GM19025 (cell line): ENCODE results near the gene ZC3H18.

Experiments used
- ATAC-seq: cut with Tn5 transposase; IDR thresholded peaks from one replicate; pipeline ENCODE4 v1.9.1; 2021; ENCODE audit warnings: mild to moderate bottlenecking, low read depth, moderate library complexity; ENCODE audit not compliant: unreplicated experiment

Gene ZC3H18

DNA sequence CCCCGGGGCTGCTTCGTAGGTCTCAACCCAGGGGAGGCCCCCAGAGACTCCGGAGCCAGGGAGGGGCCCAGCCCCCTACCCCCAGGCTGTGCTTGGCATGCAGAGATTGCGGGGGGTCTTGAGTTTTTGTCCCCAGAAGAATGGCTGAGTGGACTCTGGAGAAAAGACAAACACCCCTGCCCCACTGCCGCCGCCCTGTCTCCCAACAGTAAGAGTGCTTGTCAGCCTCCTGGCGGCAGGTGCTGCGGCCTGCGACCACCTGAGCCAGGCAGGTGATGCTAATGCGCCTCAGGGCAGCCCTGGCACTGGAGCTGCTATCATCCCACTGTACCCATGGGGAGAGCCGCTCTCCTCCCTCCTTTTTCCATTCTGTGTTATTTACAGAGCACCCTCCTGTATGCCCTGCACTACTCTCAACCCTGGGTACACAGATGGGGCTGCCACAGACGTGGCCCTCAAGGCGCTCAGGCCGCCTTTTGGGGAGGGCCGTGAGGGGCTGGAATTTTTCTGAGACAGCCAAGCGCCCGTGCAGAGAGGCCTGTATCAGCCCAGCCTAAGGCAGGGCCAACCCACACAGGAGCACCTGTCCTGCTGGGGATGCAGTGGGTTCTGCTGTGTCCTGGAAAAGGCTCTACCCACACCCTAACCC lies 65.6 kb downstream of the ZC3H18 start:
- ATAC-seq = no peak

DNA sequence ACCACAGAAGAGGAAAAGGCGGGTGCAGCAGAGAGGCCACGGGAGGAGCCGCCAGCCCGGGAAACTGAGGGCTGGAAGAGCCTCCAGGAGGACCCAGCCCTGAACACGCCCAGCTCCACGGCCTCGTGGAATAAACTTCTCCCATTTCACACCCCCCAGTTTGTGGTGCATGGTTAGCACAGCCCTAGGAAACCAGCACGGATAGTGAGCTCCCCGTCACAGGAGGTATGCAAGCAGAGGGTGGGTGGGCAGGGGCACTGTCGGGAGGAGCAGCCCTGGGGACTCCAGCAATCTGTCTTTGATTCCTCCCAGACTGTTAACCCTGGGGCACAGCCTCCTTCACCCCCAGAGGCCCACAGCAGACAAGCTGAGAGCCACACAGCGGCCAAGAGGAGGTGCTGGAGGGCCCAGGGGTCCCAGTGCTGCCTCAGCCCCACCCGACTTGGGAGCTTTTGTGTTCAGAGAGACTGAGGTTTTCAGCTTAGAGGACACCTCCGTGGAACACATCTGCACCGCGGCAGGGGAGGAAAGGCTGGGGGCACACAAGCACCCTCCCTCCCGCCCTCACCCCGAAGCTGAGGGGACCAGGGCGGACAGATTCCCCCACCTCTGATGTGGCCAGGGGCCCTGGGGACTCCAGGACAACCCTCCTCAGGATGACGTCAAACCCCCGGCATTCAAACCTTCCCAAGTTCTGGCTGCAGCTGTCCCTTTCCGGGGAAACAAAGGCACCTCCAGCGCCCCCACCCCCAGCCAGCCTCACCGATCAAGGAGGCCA lies 66.5 kb downstream of the ZC3H18 start:
- no peak for ATAC-seq

DNA sequence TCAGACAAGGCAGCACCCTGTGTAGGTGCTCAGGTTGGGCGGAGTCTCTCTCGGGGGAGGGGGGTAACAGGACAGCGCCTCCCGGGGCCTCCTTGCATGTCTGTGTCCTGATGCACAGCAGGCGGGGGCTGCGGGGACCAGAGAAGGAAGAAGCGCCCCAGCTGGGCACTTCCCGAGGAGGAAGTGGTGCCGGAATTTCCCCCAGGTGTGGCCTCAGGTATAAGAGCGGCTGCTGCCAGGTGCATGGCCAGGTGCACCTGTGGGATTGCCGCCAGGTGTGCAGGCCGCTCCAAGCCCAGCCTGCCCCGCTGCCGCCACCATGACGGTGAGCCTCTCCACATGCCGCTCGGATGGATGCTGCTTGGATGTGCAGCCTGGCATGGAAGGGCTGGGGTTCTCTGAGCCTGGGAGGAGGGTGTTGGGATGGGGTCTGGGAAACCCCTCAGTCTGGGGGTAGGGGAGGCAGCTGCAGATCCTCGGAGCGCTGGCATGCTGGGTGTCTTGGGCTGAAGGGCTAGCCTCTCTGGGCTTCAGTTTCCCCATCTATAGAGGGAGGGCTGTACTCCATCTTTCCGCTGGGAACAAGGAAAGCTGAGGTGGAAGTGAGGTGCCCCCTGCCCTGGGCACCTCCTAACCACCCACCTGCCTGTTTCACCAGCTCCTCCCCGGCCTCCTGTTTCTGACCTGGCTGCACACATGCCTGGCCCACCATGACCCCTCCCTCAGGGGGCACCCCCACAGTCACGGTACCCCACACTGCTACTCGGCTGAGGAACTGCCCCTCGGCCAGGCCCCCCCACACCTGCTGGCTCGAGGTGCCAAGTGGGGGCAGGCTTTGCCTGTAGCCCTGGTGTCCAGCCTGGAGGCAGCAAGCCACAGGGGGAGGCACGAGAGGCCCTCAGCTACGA lies 68.4 kb downstream of the ZC3H18 start, which contains the start of gene IL17C:
Gene IL17C, plus strand, starts transcription at position 250 of the 908 bp plus-strand sequence. Its CDS starts 70 bp downstream, at position 320.
- ATAC-seq = no peak

DNA sequence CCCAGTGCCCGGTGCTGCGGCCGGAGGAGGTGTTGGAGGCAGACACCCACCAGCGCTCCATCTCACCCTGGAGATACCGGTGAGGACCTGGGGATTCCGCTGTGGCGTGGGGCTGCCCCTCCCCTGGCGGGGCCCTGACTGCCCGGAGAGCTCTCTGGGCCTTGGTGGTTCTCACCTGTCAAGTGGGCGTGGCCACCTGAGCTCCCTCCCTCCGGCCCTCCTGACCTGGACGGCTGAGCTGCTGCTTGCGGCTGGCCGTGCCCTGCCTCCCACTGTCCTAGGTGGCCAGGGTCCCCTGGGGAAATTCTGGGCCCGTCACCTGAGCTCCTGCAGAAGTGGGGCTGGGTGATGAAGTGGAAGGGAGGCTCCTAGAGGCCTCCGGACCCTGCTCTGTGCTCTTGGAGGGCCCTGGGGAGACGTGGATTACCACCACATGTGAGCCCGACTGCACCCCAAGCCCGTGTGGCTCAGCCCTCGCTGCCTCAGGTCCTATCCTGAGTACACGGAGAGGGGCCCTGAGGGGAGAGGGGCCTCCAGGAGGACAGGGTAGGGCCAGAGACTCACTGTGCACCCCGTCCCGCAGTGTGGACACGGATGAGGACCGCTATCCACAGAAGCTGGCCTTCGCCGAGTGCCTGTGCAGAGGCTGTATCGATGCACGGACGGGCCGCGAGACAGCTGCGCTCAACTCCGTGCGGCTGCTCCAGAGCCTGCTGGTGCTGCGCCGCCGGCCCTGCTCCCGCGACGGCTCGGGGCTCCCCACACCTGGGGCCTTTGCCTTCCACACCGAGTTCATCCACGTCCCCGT lies 69.2 kb downstream of the ZC3H18 start:
- no peak for ATAC-seq

DNA sequence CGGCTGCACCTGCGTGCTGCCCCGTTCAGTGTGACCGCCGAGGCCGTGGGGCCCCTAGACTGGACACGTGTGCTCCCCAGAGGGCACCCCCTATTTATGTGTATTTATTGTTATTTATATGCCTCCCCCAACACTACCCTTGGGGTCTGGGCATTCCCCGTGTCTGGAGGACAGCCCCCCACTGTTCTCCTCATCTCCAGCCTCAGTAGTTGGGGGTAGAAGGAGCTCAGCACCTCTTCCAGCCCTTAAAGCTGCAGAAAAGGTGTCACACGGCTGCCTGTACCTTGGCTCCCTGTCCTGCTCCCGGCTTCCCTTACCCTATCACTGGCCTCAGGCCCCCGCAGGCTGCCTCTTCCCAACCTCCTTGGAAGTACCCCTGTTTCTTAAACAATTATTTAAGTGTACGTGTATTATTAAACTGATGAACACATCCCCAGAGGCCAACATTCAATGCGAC lies 69.9 kb downstream of the ZC3H18 start:
- ATAC-seq = no peak

DNA sequence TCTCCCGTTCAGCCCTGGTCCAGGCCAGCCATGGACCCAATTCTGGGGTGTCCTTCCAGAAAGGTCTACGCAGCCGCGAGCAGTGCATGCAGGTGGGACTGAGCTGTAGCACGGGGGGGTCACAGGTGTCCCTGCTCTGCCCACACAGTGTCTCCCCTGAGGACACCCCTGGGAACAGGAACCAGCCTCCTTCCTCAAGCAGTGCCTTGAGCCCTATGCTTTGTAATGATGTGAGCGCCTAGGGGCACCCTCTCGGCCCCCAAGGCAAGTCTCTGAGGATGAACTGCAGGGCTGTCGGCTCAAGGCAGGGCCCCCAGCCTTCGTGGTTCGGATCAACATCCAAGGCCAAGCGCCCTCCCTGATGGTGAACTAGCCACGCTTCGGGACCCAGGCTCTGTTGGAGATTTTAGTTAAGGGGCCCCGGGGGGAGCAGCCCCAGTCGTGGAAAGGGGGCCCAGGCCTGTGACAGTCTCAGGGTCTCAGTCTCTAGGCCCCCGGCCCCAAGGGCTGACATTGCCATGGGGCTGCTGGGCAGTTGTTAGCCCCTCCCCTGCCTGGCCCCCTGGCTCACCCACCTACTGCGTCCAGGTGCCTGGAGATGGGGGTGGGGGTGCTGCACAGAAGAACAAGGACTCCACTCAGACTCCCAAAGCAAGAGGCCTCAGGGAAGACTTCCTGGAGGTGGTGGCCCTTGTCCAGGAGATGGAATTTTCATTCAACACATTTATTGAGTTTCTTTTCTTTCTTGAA lies 70.5 kb downstream of the ZC3H18 start:
- ATAC-seq = no peak

DNA sequence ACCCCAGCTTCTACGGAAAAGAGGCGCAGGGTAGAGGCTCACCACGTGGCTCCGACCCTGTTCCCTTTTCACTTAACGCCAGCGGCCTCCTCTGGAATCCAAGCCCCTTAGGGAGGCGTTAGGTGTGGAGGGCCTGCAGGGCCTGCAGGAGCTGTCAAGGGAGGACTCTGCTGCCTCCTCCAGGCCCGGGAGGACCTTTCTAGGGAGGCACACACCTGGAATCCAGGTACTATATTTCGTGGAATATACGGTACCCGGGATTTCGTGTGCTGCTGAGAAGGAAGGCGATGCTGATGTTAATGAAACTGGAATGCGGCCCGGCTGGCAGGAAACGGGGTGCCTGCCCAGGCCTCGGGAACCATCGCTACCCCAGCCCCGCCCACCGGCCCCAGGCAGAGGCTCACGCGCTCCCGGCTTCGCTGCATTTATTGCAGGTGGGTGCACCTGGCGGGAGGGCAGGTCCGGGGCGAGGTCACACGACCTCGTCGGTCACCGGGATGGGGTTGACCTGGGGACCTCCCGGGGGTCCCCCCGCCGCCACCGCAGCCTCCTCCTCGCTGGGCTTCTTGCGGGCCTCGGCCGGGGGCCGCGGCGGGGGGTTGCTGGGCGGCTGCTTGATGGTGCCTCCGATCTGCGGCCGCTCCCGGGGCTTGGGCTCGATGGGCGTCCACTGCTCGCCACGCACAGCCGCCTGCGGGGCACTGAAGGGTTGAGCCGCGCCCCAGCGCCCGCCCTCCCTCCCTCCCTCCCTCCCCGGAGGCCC lies 72.9 kb downstream of the ZC3H18 start:
- ATAC-seq = no peak

DNA sequence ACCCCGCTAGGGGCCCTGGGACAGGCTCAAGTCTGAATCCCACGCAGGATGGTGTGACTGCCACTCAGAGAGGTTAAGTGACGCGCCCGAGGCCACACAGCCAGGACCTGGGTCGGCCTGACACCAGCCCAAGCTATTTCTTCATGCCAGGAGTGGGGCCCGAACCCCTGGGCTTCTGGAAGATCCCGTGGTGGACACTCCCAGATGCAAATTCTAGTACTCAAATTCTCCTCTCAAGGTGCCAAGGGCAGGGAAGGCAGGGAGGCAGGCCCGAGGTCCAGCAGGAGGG lies 73.4 kb downstream of the ZC3H18 start:
- ATAC-seq = no peak

DNA sequence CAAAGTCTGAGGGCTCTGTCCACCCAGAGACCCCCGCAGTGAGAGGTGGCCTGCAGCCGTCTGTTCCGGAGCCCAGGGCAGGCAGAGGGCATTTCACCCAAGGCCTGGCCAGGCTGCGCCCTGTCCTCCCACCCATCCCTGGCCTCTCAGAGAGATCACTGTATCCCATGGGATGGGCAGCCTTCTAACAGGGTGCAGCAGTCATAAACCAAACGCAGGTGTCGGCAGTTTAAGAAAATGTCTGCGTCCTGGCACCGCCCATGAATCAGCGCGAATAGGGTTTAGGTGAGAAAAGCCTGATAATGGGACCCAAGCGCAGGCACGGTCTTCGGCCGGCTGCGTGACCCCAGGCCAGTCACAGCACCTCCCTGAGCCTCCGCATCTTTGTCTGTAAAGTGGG lies 75.3 kb downstream of the ZC3H18 start:
- no peak for ATAC-seq

DNA sequence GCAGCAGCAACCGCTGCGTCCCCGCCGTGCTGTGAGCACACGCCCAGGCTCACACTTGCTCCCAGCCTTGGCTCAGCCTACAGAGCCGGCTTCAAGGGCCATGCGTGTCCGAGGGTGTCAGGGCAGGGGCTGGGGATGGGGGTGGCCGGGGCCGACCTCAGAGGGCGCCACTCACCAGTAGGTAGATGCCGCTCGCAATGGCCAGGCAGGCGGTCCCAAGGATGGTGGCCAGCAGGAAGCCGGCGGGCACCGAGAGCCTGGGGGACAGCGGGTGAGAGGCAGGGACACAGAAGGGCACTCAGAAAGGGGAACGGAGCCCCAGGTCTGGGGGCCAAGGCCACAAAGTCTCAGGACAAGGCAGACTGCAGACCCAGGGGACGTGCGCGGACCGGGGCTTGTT lies 75.7 kb downstream of the ZC3H18 start:
- ATAC-seq = no peak

DNA sequence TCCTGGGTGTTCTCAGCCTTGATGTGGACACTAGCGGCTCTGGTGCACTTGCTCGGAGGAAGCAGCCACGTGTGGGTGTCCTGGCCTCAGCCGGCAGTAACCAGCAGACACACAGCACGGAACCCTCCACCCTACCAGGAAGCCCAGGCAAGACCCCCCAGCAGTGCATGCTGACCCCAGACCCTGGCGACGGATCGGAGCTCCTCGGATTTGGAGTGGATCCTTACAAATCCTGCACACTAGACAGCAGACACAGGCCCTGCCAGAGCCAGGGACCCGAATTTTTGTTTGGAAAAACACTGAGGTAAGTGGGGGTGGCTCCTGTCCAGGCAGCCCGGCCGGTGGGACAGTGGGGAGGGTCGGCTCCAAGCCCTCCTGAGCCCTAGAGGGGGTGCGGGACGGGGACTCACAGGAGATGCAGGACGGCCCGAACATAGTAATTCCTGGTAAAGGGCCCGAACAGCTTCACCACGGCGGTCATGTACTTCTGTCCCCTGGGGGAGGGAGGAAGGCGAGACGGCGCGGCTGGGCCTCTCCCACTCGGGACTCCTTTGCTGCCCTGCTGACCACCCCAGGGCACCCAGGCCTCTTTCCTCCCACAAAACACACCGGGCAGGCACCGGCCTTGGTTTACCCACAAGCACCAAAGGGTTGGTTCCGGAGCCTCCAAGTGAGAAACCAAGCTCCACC lies 76.3 kb downstream of the ZC3H18 start:
- no peak for ATAC-seq

DNA sequence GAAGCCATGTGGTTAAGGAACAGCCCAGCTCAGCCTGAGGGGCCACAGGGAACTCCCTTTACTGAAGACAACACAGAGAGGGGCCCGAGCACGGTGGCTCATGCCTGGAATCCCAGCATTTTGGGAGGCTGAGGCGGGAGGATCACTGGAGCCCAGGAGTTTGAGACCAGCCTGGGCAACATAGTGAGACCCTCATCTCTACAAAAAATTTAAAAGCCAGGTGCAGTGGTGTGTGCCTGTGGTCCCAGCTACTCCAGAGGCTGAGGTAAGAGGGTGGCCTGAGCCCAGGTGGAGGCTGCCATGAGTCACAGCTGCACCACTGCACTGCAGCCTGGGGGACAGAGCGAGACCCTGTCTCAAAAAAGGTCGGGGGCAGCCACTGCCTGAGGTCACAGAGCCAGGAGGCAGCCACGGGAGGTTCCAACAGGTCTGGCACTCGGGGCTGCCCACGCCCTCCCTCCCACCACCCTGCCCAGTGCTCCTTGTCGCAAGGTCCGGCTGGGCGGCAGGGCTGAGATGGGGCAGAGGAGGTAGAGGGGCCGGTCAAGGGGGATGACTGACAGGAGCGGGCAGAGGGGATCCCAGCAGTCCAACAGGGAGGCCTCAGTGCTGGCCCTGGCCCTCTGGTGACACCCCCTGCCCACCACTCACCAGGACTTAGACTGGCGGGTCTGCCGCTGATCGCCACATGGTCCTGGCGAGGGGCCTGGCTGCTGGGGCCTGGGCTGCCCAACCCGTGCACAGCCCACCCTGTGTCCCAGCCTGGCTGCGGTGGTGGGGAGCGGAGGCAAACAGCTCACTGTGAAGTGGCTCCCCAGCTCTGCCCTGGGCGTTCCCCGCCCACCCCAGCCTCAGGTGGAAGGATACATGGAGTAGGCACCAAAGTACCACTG lies 77.2 kb downstream of the ZC3H18 start:
- ATAC-seq = no peak

DNA sequence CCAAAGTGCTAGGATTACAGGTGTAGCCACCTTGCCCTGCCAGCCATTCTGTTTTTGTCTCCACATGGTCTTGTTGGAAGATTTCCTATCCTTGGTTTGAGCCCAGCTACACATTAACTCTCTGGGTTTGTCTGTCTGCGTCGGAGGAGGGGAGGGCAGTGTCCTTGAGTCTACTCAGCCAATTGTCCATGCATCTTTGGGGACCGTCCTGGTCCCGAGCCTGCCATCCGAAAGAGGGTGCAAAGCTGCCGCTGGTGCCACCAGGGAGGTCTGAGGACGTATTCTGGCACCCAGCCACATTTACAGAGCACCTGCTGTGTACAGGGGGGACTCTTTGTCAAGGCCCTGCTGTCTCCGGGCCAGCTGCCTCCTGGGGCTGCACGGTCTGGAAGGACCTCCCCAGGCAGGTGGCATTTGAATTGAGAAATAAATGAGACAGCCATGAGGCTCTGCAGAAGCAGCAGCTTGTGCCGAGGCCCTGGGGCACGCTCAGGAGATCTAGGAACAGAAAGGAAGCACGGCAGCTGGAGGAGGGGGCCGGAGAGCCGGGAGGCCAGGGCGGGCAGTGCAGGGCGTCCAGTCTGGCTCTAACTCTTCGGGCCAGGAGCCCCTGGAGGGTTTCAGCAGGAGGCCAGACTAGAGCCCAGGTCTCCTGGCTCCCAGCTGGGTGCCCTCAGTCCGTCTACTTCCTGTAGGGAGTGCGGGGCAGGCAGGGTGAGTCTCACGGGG lies 79.2 kb downstream of the ZC3H18 start:
- ATAC-seq = no peak

DNA sequence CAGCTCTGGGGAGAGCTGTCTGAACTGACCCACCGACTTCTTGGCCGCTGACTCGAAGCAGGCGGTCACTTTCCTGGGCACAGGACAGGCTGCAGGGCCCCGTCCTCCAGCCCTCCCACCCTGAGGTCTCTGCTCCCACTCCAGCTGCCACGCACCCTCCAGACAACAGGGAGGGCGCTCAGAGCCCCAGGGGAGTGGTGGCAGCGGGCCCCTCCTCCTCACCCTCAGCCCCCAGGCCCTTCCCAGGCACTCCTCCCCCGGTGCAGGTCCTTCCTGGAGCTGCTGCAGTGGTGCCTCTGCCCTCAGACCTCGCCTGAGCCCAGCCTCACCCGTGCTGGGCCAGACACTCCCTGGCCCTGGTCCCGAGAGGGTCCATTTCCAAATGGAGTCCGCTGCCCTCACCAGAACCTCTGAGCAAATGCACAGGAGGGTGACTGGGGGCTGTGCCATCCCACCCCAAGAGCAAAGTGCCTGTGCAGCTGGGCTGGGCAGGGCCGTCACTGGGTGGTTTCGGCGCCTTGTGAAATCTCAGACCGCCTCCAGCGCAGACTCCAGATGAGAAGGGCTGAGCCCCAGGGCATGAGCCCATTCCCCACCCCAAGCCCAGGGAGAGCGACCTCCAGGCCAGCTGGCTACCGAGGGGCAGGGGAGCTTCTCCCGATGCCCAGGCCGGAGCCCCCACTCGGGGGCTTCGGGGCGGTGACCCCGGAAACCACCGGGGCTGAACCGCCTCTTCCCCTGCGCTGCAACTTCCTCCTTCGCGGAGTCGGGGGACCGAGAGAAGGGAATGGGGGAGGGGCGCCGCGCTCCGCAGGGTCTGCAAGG lies 79.9 kb downstream of the ZC3H18 start:
- peak; percentile 5 for ATAC-seq

DNA sequence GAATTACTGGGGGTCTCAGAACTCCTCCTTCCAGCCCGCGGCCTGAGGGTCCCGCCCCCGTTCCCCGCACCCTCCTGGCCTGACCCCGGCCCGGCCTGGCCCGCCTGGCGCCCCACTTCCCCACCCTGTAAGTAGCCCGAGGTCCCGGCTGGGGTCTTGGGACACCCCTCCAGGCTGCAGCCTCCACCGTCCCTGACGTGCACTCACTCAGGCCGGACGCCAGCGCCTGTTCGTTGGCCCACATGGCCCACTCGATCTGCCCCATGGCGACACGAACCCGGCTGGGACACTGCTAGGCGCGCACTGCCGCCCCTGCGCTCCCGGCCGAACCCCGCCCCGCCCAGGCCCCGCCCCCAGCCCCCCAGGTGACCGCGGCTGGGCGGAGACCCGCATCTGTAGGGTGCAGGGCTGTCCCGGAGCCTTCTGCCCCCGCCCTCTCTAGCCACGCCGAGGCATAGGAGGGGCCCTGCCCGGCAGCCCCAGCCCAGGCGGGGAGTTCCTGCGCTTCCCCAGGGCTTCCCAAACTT lies 80.6 kb downstream of the ZC3H18 start, which contains the start of gene CYBA:
Gene CYBA, minus strand, starts transcription at position 305 of the 527 bp plus-strand sequence. Its CDS starts 40 bp downstream, at position 265.
- ATAC-seq = peak; percentile 78
